Uterus (tissue), 4 donors: Measurements from ENCODE around the gene PSENEN. TPM values are rescaled to one million over a fixed set of nuclear protein-coding genes. Genes with fewer than 3 reads are reported as not detected.
A peak's percentile ranks its signal among the peaks of the same experiment; 100 is the strongest.

ENCODE experiments used
- DNase-seq, 2 donors: peaks; one replicate each; pipeline ENCODE4 v3.0.0-alpha.2; 2019 to 2020
- H3K27ac ChIP-seq, 2 donors: fragments of 200-600 bp; sonication (generic); 1 replicate in 1 of 2; 2 replicates in 1 of 2; pipeline ENCODE4 v1.5.1; 2016 to 2018
- H3K27me3 ChIP-seq, 2 donors: fragments of 200-600 bp; sonication (generic); one replicate each; pipeline ENCODE4 v1.5.1; 2018 to 2019; ENCODE audit warnings: control low read depth in 1 of 2
- H3K36me3 ChIP-seq, 2 donors: fragments of 200-600 bp; sonication (generic); one replicate each; pipeline ENCODE4 v1.5.1; 2019; ENCODE audit warnings: control low read depth in 1 of 2
- H3K4me1 ChIP-seq, 2 donors: fragments of 200-600 bp; sonication (generic); one replicate each; pipeline ENCODE4 v1.5.1; 2018 to 2019; ENCODE audit warnings: control low read depth in 1 of 2
- H3K4me3 ChIP-seq, 2 donors: fragments of 200-600 bp; sonication (generic); 1 replicate in 1 of 2; 2 replicates in 1 of 2; pipeline ENCODE4 v1.5.1; 2018 to 2019; ENCODE audit warnings: mild to moderate bottlenecking in 1 of 2
- H3K9me3 ChIP-seq, 2 donors: fragments of 200-600 bp; sonication (generic); one replicate each; pipeline ENCODE4 v1.5.1; 2019; ENCODE audit warnings: control low read depth in 1 of 2
- CTCF ChIP-seq, 4 experiments: fragments of 200-600 bp in 2 of 4; fragments of 450-650 bp in 2 of 4; sonication (generic) in 2 of 4; IDR thresholded peaks; one replicate each; pipeline ENCODE4 v1.5.1; 2016 to 2019; ENCODE audit warnings: antibody characterized with exemption in 4 of 4, mild to moderate bottlenecking in 2 of 4, moderate library complexity in 1 of 4
- POLR2A ChIP-seq, 2 donors: fragments of 450-650 bp; IDR thresholded peaks; one replicate each; pipeline ENCODE4 v1.6.1; 2016; ENCODE audit warnings: antibody characterized with exemption in 2 of 2, mild to moderate bottlenecking in 1 of 2, moderate library complexity in 1 of 2
- intact Hi-C: fragments of 100-400 bp; cut with DNase I; formaldehyde crosslinking; loops from one replicate; pipeline ENCODE4 v1.15.1; 2023; ENCODE audit warnings: low total_unique reads
- total RNA-seq, 4 donors: library from RNA; depleted of rRNA in 3 of 4; stranded (reverse); fragments of >200 nt in 3 of 4; gene quantifications; one replicate each; pipeline versions ENCODE4 v1.1.0 to v1.2.4, GENCODE V29; 2014 to 2023
- donor health status: DM: yes; HTN: yes; CAD: no.

Gene PSENEN
- total RNA-seq, 4 donors from 2014 or later: 5.3 to 37.3 (median 18.8) TPM

GRCh38 chr19:35715981-35716800, 29.3 kb upstream of the PSENEN start:
- TF ChIP-seq CTCF (IDR thresholded peaks at IDR 0.05) (no peak), POLR2A (IDR thresholded peaks at IDR 0.05) (no peak)
- peak overlapping the region; percentile 90 to 92 for H3K27ac ChIP-seq
- peak overlapping the region; percentile 72 to 85 for H3K4me3 ChIP-seq
- no peaks in the 10 kb centered on the region for H3K9me3 ChIP-seq
- intact Hi-C loops: loop anchor here (10.0 kb wide), 1 partner anchor 171 kb away; the partner anchor contains the start of gene TMEM147
- H3K4me1 ChIP-seq: peaks cover 8 to 11% of the 10 kb centered on the region in 2 donors
- DNase-seq: peak; percentile 30 to 68
- H3K27me3 ChIP-seq: no peaks in the 10 kb centered on the region
- H3K36me3 ChIP-seq: no peaks in the 10 kb centered on the region

GRCh38 chr19:35716801-35717664, 28.4 kb upstream of the PSENEN start:
- H3K27ac ChIP-seq: peak overlapping the region; percentile 90 to 92
- H3K36me3 ChIP-seq: no peaks in the 10 kb centered on the region
- no peaks in the 10 kb centered on the region for H3K9me3 ChIP-seq
- TF ChIP-seq CTCF (IDR thresholded peaks at IDR 0.05): peak; percentile 86 to 92 (median 90)
- peak; percentile 6 to 34 for TF ChIP-seq POLR2A (IDR thresholded peaks at IDR 0.05)
- no peaks in the 10 kb centered on the region for H3K27me3 ChIP-seq
- peak; percentile 87 to 95 for DNase-seq
- H3K4me1 ChIP-seq: peaks cover 8 to 11% of the 10 kb centered on the region in 2 donors
- intact Hi-C loops: loop anchor here (10.0 kb wide), 1 partner anchor 172 kb away; the partner anchor contains the start of gene TMEM147
- peak overlapping the region; percentile 72 to 85 for H3K4me3 ChIP-seq

- H3K4me1 ChIP-seq: peaks cover 8 to 11% of the 10 kb centered on the region in 2 donors
- no peaks in the 10 kb centered on the region for H3K36me3 ChIP-seq
- peak in 1 of 2 donors; percentile 95 for DNase-seq
- peak within 1 kb of the TSS; percentile 72 to 85 for H3K4me3 ChIP-seq
- no peaks in the 10 kb centered on the region for H3K27me3 ChIP-seq
- H3K9me3 ChIP-seq: no peaks in the 10 kb centered on the region
- TF ChIP-seq POLR2A (IDR thresholded peaks at IDR 0.05) (peak; percentile 4 to 35), CTCF (IDR thresholded peaks at IDR 0.05) (no peak)
- H3K27ac ChIP-seq: peak within 1 kb of the TSS; percentile 90 to 92
- intact Hi-C loops: loop anchor here (10.0 kb wide), 1 partner anchor 173 kb away; the partner anchor contains the start of gene TMEM147
Observed at GRCh38 chr19:35717665-35718344, 27.6 kb upstream of the PSENEN start, which contains the start of gene KMT2B. TSS of gene KMT2B (plus strand) at chr19:35718003. CDS start at chr19:35718019, 16 bp downstream.

- H3K27ac ChIP-seq: peak overlapping the region; percentile 83 to 90
- H3K9me3 ChIP-seq: no peaks in the 10 kb centered on the region
- H3K4me1 ChIP-seq: peaks cover 8 to 11% of the 10 kb centered on the region in 2 donors
- TF ChIP-seq CTCF (IDR thresholded peaks at IDR 0.05) (no peak), POLR2A (IDR thresholded peaks at IDR 0.05) (no peak)
- intact Hi-C loops: loop anchor here (10.0 kb wide), 1 partner anchor 174 kb away; the partner anchor contains the start of gene TMEM147
- peak overlapping the region; percentile 53 to 82 for H3K4me3 ChIP-seq
- no peaks in the 10 kb centered on the region for H3K27me3 ChIP-seq
- peak; percentile 46 to 52 for DNase-seq
- no peaks in the 10 kb centered on the region for H3K36me3 ChIP-seq
Observed at GRCh38 chr19:35718345-35719041, 27.0 kb upstream of the PSENEN start.
